K562 (cell line): Measurements from ENCODE around the gene TRMT10B. TPM values are rescaled to one million over a fixed set of nuclear protein-coding genes. Genes with fewer than 3 reads are reported as not detected.

Experiments used
- ATAC-seq: fragments of 200-7000 bp; cut with Tn5 transposase; 3 replicates; pipeline ENCODE4 v1.9.1; 2020; ENCODE audit warnings: moderate library complexity
- BruUV-seq: library from RNA; stranded (reverse); fragments of 400-500 nt; replicated peaks from 2 replicates; lab custom pipeline; 2021; lab: Mats Ljungman, UMichigan
- CTCF ChIA-PET: fragments of 300-600 bp; formaldehyde crosslinking; extraction: SDS; loops from one replicate; lab custom pipeline; 2021; ENCODE audit warnings: low intra/inter-chr PET ratio; lab: Yijun Ruan, JAX
- POLR2A ChIA-PET: fragments of 300-600, 350-650 bp; sonication (Branson Sonifier 250); formaldehyde crosslinking; extraction: SDS; loops from one replicate; lab custom pipeline; 2021; ENCODE audit warnings: antibody characterized with exemption, inconsistent platforms; lab: Yijun Ruan, JAX
- DNase-seq, 4 experiments: peaks; one replicate each; pipeline versions ENCODE4 v3.0.0 to v3.0.0-alpha.2; 2011 to 2018; ENCODE audit warnings: low spot score in 3 of 4, mixed read lengths in 3 of 4; ENCODE audit errors: extremely low read depth in 1 of 4
- FAIRE-seq: peaks from 2 replicates; lab custom pipeline; 2011; peaks lifted over from hg19 to GRCh38; lab: Jason Lieb, UNC
- H2AFZ ChIP-seq: 2 replicates; pipeline ENCODE4 v1.6.0; 2011; ENCODE audit warnings: low read depth, low read length, control low read depth, inconsistent platforms
- H3K27ac ChIP-seq: fragments of 200-600 bp; 3 replicates; pipeline ENCODE4 v1.8.0; 2011; ENCODE audit warnings: low read depth, mild to moderate bottlenecking, control low read depth, inconsistent platforms, low read length, moderate library complexity, mixed read lengths; ENCODE audit errors: extremely low read depth
- H3K27me3 ChIP-seq, 2 experiments: fragments of 300-600 bp in 1 of 2; 2 replicates in 1 of 2; 3 replicates in 1 of 2; pipeline versions ENCODE4 v1.6.0 to v1.8.0; 2011; ENCODE audit warnings: inconsistent platforms in 2 of 2, low read length in 2 of 2, mild to moderate bottlenecking in 1 of 2, mixed read lengths in 1 of 2, moderate library complexity in 1 of 2; ENCODE audit not compliant: control insufficient read depth in 2 of 2, insufficient read depth in 2 of 2
- H3K36me3 ChIP-seq: fragments of 300-600 bp; 3 replicates; pipeline ENCODE4 v1.8.0; 2011; ENCODE audit warnings: mild to moderate bottlenecking, low read length, inconsistent platforms; ENCODE audit not compliant: control insufficient read depth, insufficient read depth
- H3K4me1 ChIP-seq, 2 experiments: fragments of 200-600 bp in 1 of 2; replicated peaks in 1 of 2; 2 replicates in 1 of 2; 3 replicates in 1 of 2; pipeline versions ENCODE4 v1.5.1 to v1.8.0; 2011; ENCODE audit warnings: inconsistent platforms in 2 of 2, low read length in 2 of 2, mild to moderate bottlenecking in 1 of 2, mixed read lengths in 1 of 2, moderate library complexity in 1 of 2; ENCODE audit not compliant: control insufficient read depth in 2 of 2, insufficient read depth in 2 of 2
- H3K4me2 ChIP-seq: 2 replicates; pipeline ENCODE4 v1.6.1; 2011; ENCODE audit warnings: low read length, control low read depth, inconsistent platforms, mixed read lengths; ENCODE audit not compliant: insufficient read depth
- H3K4me3 ChIP-seq: fragments of 200-600 bp; sonication (generic), shearing (Covaris generic); 2 replicates; pipeline ENCODE4 v1.5.1; 2016; ENCODE audit warnings: control low read depth, inconsistent platforms
- H3K79me2 ChIP-seq: fragments of 200-600 bp; 3 replicates; pipeline ENCODE4 v1.8.0; 2011; ENCODE audit warnings: low read length, inconsistent platforms; ENCODE audit not compliant: control insufficient read depth, insufficient read depth
- H3K9ac ChIP-seq, 2 experiments: 2 replicates each; pipeline versions ENCODE4 v1.6.0 to v1.6.1; 2011; ENCODE audit warnings: low read depth in 2 of 2, low read length in 2 of 2, control low read depth in 1 of 2, inconsistent platforms in 1 of 2, mild to moderate bottlenecking in 1 of 2, mixed read lengths in 1 of 2; ENCODE audit not compliant: insufficient read depth in 1 of 2
- H3K9me1 ChIP-seq: one replicate; pipeline ENCODE4 v1.6.0; 2011; ENCODE audit warnings: inconsistent platforms, mild to moderate bottlenecking, low read length, moderate library complexity; ENCODE audit not compliant: control insufficient read depth, insufficient read depth
- H3K9me3 ChIP-seq: replicated peaks from 2 replicates; pipeline ENCODE4 v1.5.1; 2011; ENCODE audit warnings: low read depth, low read length, inconsistent platforms; ENCODE audit not compliant: control insufficient read depth, insufficient read depth
- H4K20me1 ChIP-seq: replicated peaks from 2 replicates; pipeline ENCODE4 v1.6.1; 2011; ENCODE audit warnings: low read length, inconsistent platforms, mixed read lengths; ENCODE audit not compliant: control insufficient read depth, insufficient read depth
- CAMTA2 ChIP-seq: fragments of 250-450 bp; sonication (Bioruptor Pico); conservative IDR thresholded peaks from 2 replicates; pipeline ENCODE4 v1.5.1; 2022
- CBFB ChIP-seq: sonication (generic); formaldehyde crosslinking; IDR thresholded peaks from 2 replicates; pipeline ENCODE4 v1.4.0; 2020; ENCODE audit warnings: mild to moderate bottlenecking, missing genetic modification reagents
- NCOA4 ChIP-seq: fragments of 450-650 bp; IDR thresholded peaks from 2 replicates; pipeline ENCODE4 v1.6.1; 2018; ENCODE audit warnings: mild to moderate bottlenecking; ENCODE audit not compliant: partially characterized antibody
- WGBS: fragments of 100-300 bp; shearing (Covaris generic); methylation state at CpG from one replicate; pipeline ENCODE4 v1.1.6; 2016; ENCODE audit warnings: low coverage, mixed read lengths; ENCODE audit not compliant: insufficient coverage; ENCODE audit errors: missing lambda C conversion rate; 5-methylcytosine and 5-hydroxymethylcytosine counted together
- in situ Hi-C: fragments of 300-500 bp; cut with MboI; formaldehyde crosslinking; loops from 4 replicates; pipeline ENCODE4 v1.15.0; 2018; ENCODE audit warnings: inconsistent platforms, mixed read lengths
- intact Hi-C: fragments of 100-400 bp; cut with micrococcal nuclease; formaldehyde crosslinking; loops from 2 replicates; pipeline ENCODE4 v1.14.2; 2022
- polyA plus RNA-seq, 8 experiments: library from polyadenylated mRNA; depleted of rRNA in 4 of 8; stranded (reverse) in 5 of 8; unstranded in 3 of 8; fragments of >200 nt; fragmentation: Nextera tagmentation in 2 of 8; fragmentation: Illumina TruSeq in 1 of 8; extraction: Ambion mirVana in 2 of 8; extraction: Trizol in 1 of 8; gene quantifications; 2 replicates each; pipeline versions ENCODE4 v1.2.1 to v1.2.3, GENCODE V29; 2011 to 2014; ENCODE audit warnings: inconsistent platforms in 1 of 8, missing spikeins in 1 of 8
- total RNA-seq, 7 experiments: library from RNA; depleted of rRNA in 6 of 7; stranded (reverse); fragments of >200 nt in 6 of 7; fragmentation: Illumina TruSeq in 2 of 7; extraction: Trizol in 2 of 7; gene quantifications; 2 replicates each; pipeline versions ENCODE4 v1.2.1 to v1.2.3, GENCODE V29; 2011 to 2021; ENCODE audit warnings: low replicate concordance in 1 of 7
- TF ChIP-seq, protein P1 (sequence below): sonication (generic); formaldehyde crosslinking; IDR thresholded peaks from 2 replicates; pipeline ENCODE4 v1.8.0; 2022; ENCODE audit warnings: mild to moderate bottlenecking, missing genetic modification reagents

The TRMT10B gene
- total and polyA plus RNA-seq, 9 of the 15 experiments (the other 6 are each of a cell fraction or from before 2014, with no cell fraction given), result 2.9 to 13.4 (median 7.0) TPM

DNA sequence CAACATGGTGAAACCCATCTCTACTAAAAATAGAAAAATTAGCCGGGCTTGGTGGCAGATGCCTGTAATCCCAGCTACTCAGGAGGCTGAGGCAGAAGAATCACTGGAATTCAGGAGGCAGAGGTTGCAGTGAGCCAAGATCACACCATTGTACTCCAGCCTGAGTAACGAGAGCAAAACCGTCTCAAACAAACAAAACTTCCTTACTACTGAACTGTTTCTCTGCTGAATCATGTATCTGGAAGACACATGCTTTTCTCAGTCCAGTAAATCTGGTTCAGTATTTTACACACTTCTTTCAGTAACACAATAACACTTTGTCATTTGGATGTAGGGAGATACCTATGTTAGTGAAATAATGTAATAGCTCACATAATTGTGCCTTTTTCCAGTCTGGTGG is 7.9 kb downstream of the TRMT10B start:
- Histone ChIP-seq H3K4me3 (no peak overlapping the region), H3K9me3 (no peaks in the 10 kb centered on the region), H3K27me3 (no peaks in the 10 kb centered on the region), H3K4me1 (no peaks in the 10 kb centered on the region), H3K27ac (no peak overlapping the region), H4K20me1 (no peaks in the 10 kb centered on the region), H3K9ac (no peak overlapping the region), H3K4me2 (no peak overlapping the region), H2AFZ (no peak overlapping the region), H3K9me1 (no peaks in the 10 kb centered on the region), H3K36me3 (peaks cover 4% of the 10 kb centered on the region; the same call in 2 of the 3 replicates), H3K79me2 (no peaks in the 10 kb centered on the region)
- BruUV-seq, result no TSS peak
- intact Hi-C loops (loop anchor here (5.0 kb wide), 1 partner anchor 169 kb away; the partner anchor contains the start of gene TOMM5), in situ Hi-C loops (no loop called here)
- 37% methylated on average over 3 of the region's 3 CpGs for WGBS
- POLR2A ChIA-PET, result interaction anchor here (0.8 to 1.5 kb wide), 2 partner anchors 10 to 13 kb away, joined by 3 to 5 read pairs; no protein-coding TSS in a partner anchor
- FAIRE-seq (no peak), ATAC-seq (no peak), DNase-seq (no peak)
- CTCF ChIA-PET, result no interaction called here
- TF ChIP-seq CBFB (CRISPR knock-in tag), result no peak
- no peak for TF ChIP-seq CAMTA2 (CRISPR knock-in tag)
- TF ChIP-seq, protein P1, sequence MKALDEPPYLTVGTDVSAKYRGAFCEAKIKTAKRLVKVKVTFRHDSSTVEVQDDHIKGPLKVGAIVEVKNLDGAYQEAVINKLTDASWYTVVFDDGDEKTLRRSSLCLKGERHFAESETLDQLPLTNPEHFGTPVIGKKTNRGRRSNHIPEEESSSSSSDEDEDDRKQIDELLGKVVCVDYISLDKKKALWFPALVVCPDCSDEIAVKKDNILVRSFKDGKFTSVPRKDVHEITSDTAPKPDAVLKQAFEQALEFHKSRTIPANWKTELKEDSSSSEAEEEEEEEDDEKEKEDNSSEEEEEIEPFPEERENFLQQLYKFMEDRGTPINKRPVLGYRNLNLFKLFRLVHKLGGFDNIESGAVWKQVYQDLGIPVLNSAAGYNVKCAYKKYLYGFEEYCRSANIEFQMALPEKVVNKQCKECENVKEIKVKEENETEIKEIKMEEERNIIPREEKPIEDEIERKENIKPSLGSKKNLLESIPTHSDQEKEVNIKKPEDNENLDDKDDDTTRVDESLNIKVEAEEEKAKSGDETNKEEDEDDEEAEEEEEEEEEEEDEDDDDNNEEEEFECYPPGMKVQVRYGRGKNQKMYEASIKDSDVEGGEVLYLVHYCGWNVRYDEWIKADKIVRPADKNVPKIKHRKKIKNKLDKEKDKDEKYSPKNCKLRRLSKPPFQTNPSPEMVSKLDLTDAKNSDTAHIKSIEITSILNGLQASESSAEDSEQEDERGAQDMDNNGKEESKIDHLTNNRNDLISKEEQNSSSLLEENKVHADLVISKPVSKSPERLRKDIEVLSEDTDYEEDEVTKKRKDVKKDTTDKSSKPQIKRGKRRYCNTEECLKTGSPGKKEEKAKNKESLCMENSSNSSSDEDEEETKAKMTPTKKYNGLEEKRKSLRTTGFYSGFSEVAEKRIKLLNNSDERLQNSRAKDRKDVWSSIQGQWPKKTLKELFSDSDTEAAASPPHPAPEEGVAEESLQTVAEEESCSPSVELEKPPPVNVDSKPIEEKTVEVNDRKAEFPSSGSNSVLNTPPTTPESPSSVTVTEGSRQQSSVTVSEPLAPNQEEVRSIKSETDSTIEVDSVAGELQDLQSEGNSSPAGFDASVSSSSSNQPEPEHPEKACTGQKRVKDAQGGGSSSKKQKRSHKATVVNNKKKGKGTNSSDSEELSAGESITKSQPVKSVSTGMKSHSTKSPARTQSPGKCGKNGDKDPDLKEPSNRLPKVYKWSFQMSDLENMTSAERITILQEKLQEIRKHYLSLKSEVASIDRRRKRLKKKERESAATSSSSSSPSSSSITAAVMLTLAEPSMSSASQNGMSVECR (CRISPR knock-in tag), result no peak
- TF ChIP-seq NCOA4, result no peak
